ENCODE measurements around the gene SLC9B1. TPM values are rescaled to one million over a fixed set of nuclear protein-coding genes. Genes with fewer than 3 reads are reported as not detected.

SLC9B1 gene
- polyA plus RNA-seq, 1 donor (not counting 4 experiments of a cell fraction or from before 2014, with no cell fraction given) = 0.07 TPM

DNA sequence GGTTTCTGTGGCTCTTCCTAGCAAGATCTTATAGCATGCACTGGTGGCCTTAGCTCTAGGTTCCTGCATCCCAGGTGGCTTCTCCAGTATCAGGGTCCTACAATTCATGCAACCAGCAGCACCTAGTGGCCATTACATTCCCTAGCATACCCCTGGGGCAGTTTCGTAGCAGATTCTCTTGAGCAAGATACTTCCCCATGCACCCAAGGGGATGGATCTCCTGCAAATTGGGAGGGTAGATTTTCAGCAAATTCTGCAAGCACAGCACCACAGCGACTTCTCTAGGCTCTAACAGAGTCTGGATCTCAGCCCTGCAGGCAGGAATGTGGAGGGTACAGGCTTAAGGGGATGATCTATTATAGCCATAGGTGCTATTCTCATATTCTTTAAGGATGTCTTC lies 13.1 kb upstream of the SLC9B1 start:
- DNase-seq (ENCODE audit: low read depth, low spot score) (no peak), FAIRE-seq (peak; percentile 48)
- H3K9me3 ChIP-seq (ENCODE audit: control insufficient read depth, low read depth, low read length) = no peaks in the 10 kb centered on the region
- dilution Hi-C loops (cut with MboI; ENCODE audit: extremely low pct_ligation_motif_present, low sequenced_read_pairs) = no loop called here
- H3K27me3 ChIP-seq (ENCODE audit: control insufficient read depth, extremely low read depth, insufficient read depth, low read length) = no peaks in the 10 kb centered on the region
- TF ChIP-seq, protein P1, sequence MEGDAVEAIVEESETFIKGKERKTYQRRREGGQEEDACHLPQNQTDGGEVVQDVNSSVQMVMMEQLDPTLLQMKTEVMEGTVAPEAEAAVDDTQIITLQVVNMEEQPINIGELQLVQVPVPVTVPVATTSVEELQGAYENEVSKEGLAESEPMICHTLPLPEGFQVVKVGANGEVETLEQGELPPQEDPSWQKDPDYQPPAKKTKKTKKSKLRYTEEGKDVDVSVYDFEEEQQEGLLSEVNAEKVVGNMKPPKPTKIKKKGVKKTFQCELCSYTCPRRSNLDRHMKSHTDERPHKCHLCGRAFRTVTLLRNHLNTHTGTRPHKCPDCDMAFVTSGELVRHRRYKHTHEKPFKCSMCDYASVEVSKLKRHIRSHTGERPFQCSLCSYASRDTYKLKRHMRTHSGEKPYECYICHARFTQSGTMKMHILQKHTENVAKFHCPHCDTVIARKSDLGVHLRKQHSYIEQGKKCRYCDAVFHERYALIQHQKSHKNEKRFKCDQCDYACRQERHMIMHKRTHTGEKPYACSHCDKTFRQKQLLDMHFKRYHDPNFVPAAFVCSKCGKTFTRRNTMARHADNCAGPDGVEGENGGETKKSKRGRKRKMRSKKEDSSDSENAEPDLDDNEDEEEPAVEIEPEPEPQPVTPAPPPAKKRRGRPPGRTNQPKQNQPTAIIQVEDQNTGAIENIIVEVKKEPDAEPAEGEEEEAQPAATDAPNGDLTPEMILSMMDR (optimal IDR thresholded peaks at IDR 0.05 in 1 of 3, IDR thresholded peaks at IDR 0.05 in 1 of 3, conservative IDR thresholded peaks at IDR 0.05 in 1 of 3; ENCODE audit: extremely low read depth in 1 of 3, insufficient read depth in 2 of 3, low read length in 3 of 3) = peak; percentile 63 to 69 (median 69)
- no peak for TF ChIP-seq EZH2 (IDR thresholded peaks at IDR 0.05; ENCODE audit: low read length)
- H3K36me3 ChIP-seq (ENCODE audit: control insufficient read depth in 2 of 2, extremely low read depth in 1 of 2, insufficient read depth in 2 of 2, low read length in 2 of 2) = peaks cover 0 to 4% of the 10 kb centered on the region in 2 experiments
- H3K4me2 ChIP-seq (ENCODE audit: control insufficient read depth, extremely low read depth, insufficient read depth, low read depth, low read length) = no peak overlapping the region
- no peaks in the 10 kb centered on the region for H3K79me2 ChIP-seq (ENCODE audit: control insufficient read depth, insufficient read depth, low read length)
- H4K20me1 ChIP-seq (ENCODE audit: control insufficient read depth, extremely low read depth, insufficient read depth, low read length) = no peaks in the 10 kb centered on the region
- H3K27ac ChIP-seq (ENCODE audit: control insufficient read depth, insufficient read depth, low read length) = no peak overlapping the region
- no peak overlapping the region for H3K4me3 ChIP-seq (ENCODE audit: control insufficient read depth in 2 of 3, extremely low read depth in 1 of 3, insufficient read depth in 2 of 3, low read depth in 1 of 3, low read length in 3 of 3)
- H3K4me1 ChIP-seq (ENCODE audit: control insufficient read depth, extremely low read depth, insufficient read depth, low read length) = no peaks in the 10 kb centered on the region
- H3K9me1 ChIP-seq (ENCODE audit: control insufficient read depth, extremely low read depth, insufficient read depth, low read length) = no peaks in the 10 kb centered on the region
- no peak overlapping the region for H2AFZ ChIP-seq (ENCODE audit: control insufficient read depth, low read length)
- H3K9ac ChIP-seq (ENCODE audit: control insufficient read depth, extremely low read depth, insufficient read depth, low read length) = no peak overlapping the region

GRCh38 chr4:103030791-103031190 lies 11.3 kb upstream of the SLC9B1 start:
- Histone ChIP-seq H3K9me1 (ENCODE audit: control insufficient read depth, extremely low read depth, insufficient read depth, low read length) (no peaks in the 10 kb centered on the region), H3K27ac (ENCODE audit: control insufficient read depth, insufficient read depth, low read length) (no peak overlapping the region), H2AFZ (ENCODE audit: control insufficient read depth, low read length) (no peak overlapping the region), H3K4me3 (ENCODE audit: control insufficient read depth in 2 of 3, extremely low read depth in 1 of 3, insufficient read depth in 2 of 3, low read depth in 1 of 3, low read length in 3 of 3) (no peak overlapping the region), H3K9me3 (ENCODE audit: control insufficient read depth, low read depth, low read length) (no peaks in the 10 kb centered on the region), H3K27me3 (ENCODE audit: control insufficient read depth, extremely low read depth, insufficient read depth, low read length) (no peaks in the 10 kb centered on the region), H3K4me2 (ENCODE audit: control insufficient read depth, extremely low read depth, insufficient read depth, low read depth, low read length) (no peak overlapping the region), H3K9ac (ENCODE audit: control insufficient read depth, extremely low read depth, insufficient read depth, low read length) (no peak overlapping the region), H4K20me1 (ENCODE audit: control insufficient read depth, extremely low read depth, insufficient read depth, low read length) (no peaks in the 10 kb centered on the region), H3K4me1 (ENCODE audit: control insufficient read depth, extremely low read depth, insufficient read depth, low read length) (no peaks in the 10 kb centered on the region), H3K79me2 (ENCODE audit: control insufficient read depth, insufficient read depth, low read length) (no peaks in the 10 kb centered on the region), H3K36me3 (ENCODE audit: control insufficient read depth in 2 of 2, extremely low read depth in 1 of 2, insufficient read depth in 2 of 2, low read length in 2 of 2) (peaks cover under 1 to 10% of the 10 kb centered on the region in 2 experiments)
- DNase-seq (ENCODE audit: low read depth, low spot score) = no peak
- dilution Hi-C loops (cut with MboI; ENCODE audit: extremely low pct_ligation_motif_present, low sequenced_read_pairs) = no loop called here
- TF ChIP-seq EZH2 (IDR thresholded peaks at IDR 0.05; ENCODE audit: low read length) = no peak
- TF ChIP-seq, protein P1 (optimal IDR thresholded peaks at IDR 0.05 in 1 of 3, IDR thresholded peaks at IDR 0.05 in 1 of 3, conservative IDR thresholded peaks at IDR 0.05 in 1 of 3; ENCODE audit: extremely low read depth in 1 of 3, insufficient read depth in 2 of 3, low read length in 3 of 3) = no peak
- no peak for FAIRE-seq
